ENCODE results near the gene MPPE1.

GRCh38 chr18:11849279-11849678 is 58.8 kb downstream of the MPPE1 start:
- TF ChIP-seq POLR2A (IDR thresholded peaks at IDR 0.05) = no peak
- TF ChIP-seq CTCF (IDR thresholded peaks at IDR 0.05) = no peak
